IMR-90 (cell line): ENCODE results near the gene ANKRD31. TPM values are rescaled to one million over a fixed set of nuclear protein-coding genes. Genes with fewer than 3 reads are reported as not detected.

Experiments used
- ATAC-seq: fragments of 200-7000 bp; cut with Tn5 transposase; 2 replicates; pipeline ENCODE4 v1.9.1; 2020; ENCODE audit warnings: low read depth, mild to moderate bottlenecking, moderate library complexity
- BruUV-seq: library from RNA; stranded (reverse); fragments of 400-500 nt; replicated peaks from 2 replicates; lab custom pipeline; 2021; lab: Mats Ljungman, UMichigan
- CTCF ChIA-PET: fragments of 300-600 bp; formaldehyde crosslinking; extraction: SDS; loops from one replicate; lab custom pipeline; 2021; ENCODE audit warnings: antibody characterized with exemption; lab: Yijun Ruan, JAX
- POLR2A ChIA-PET: fragments of 300-600 bp; sonication (Branson Sonifier 250); formaldehyde crosslinking; loops from one replicate; lab custom pipeline; 2022; ENCODE audit warnings: antibody characterized with exemption; ENCODE audit not compliant: unreplicated experiment; lab: Charles Lee
- DNase-seq: peaks from one replicate; pipeline ENCODE4 v3.0.0; 2013
- H2AFZ ChIP-seq: replicated peaks from 2 replicates; pipeline ENCODE3; 2013; ENCODE audit warnings: low read length, mild to moderate bottlenecking; ENCODE audit not compliant: poor library complexity
- H2AK5ac ChIP-seq: 2 replicates; pipeline ENCODE4 v1.6.1; 2013; ENCODE audit warnings: low read depth, low read length, inconsistent platforms
- H2AK9ac ChIP-seq: replicated peaks from 2 replicates; pipeline ENCODE3; 2013; ENCODE audit warnings: mild to moderate bottlenecking, low read depth, low read length, moderate library complexity; ENCODE audit not compliant: poor library complexity
- H2BK120ac ChIP-seq: 2 replicates; pipeline ENCODE4 v1.6.1; 2013; ENCODE audit warnings: low read depth, low read length, inconsistent platforms
- H2BK15ac ChIP-seq: 3 replicates; pipeline ENCODE4 v1.6.1; 2013; ENCODE audit warnings: low read depth, low read length, inconsistent platforms
- H2BK20ac ChIP-seq: 2 replicates; pipeline ENCODE4 v1.6.1; 2013; ENCODE audit warnings: low read depth, mild to moderate bottlenecking, inconsistent platforms, low read length, moderate library complexity
- H2BK5ac ChIP-seq: 2 replicates; pipeline ENCODE4 v1.6.1; 2013; ENCODE audit warnings: mild to moderate bottlenecking, low read depth, low read length, inconsistent platforms; ENCODE audit not compliant: poor library complexity, severe bottlenecking
- H3K14ac ChIP-seq: replicated peaks from 2 replicates; pipeline ENCODE4 v1.6.1; 2013; ENCODE audit warnings: low read depth, low read length, inconsistent platforms
- H3K18ac ChIP-seq: 2 replicates; pipeline ENCODE4 v1.6.1; 2013; ENCODE audit warnings: low read depth, low read length, control low read depth
- H3K23ac ChIP-seq: 2 replicates; pipeline ENCODE4 v1.6.1; 2013; ENCODE audit warnings: low read depth, low read length, inconsistent platforms
- H3K27ac ChIP-seq: 2 replicates; pipeline ENCODE4 v1.5.1; 2013; ENCODE audit warnings: mild to moderate bottlenecking, control low read depth, low read length; ENCODE audit not compliant: insufficient read depth
- H3K27me3 ChIP-seq: 2 replicates; pipeline ENCODE4 v1.6.1; 2013; ENCODE audit warnings: low read length; ENCODE audit not compliant: control insufficient read depth, insufficient read depth
- H3K36me3 ChIP-seq: 2 replicates; pipeline ENCODE4 v1.6.1; 2013; ENCODE audit warnings: low read length, mixed read lengths; ENCODE audit not compliant: control insufficient read depth, insufficient read depth
- H3K4ac ChIP-seq: 2 replicates; pipeline ENCODE4 v1.6.1; 2013; ENCODE audit warnings: low read depth, low read length, inconsistent platforms
- H3K4me1 ChIP-seq: 2 replicates; pipeline ENCODE4 v1.6.1; 2013; ENCODE audit warnings: low read length, mixed read lengths; ENCODE audit not compliant: control insufficient read depth, insufficient read depth
- H3K4me2 ChIP-seq: 2 replicates; pipeline ENCODE4 v1.6.1; 2013; ENCODE audit warnings: low read depth, mild to moderate bottlenecking, control low read depth, low read length, moderate library complexity
- H3K4me3 ChIP-seq: 2 replicates; pipeline ENCODE4 v1.5.1; 2013; ENCODE audit warnings: low read depth, mild to moderate bottlenecking, control low read depth, low read length, moderate library complexity; ENCODE audit not compliant: insufficient read depth
- H3K56ac ChIP-seq: 2 replicates; pipeline ENCODE4 v1.6.1; 2013; ENCODE audit warnings: low read length, inconsistent platforms; ENCODE audit not compliant: insufficient read depth; ENCODE audit errors: extremely low read depth
- H3K79me1 ChIP-seq, 2 experiments: 2 replicates each; pipeline ENCODE4 v1.6.1; 2013; ENCODE audit warnings: low read length in 2 of 2, inconsistent platforms in 1 of 2, low read depth in 1 of 2
- H3K9ac ChIP-seq: 2 replicates; pipeline ENCODE4 v1.6.1; 2013; ENCODE audit warnings: low read depth, low read length, control low read depth
- H3K9me1 ChIP-seq: 2 replicates; pipeline ENCODE4 v1.6.1; 2013; ENCODE audit warnings: low read length, inconsistent platforms; ENCODE audit not compliant: insufficient read depth
- H3K9me3 ChIP-seq: 2 replicates; pipeline ENCODE4 v1.6.1; 2013; ENCODE audit warnings: low read length; ENCODE audit not compliant: control insufficient read depth, insufficient read depth
- H4K20me1 ChIP-seq: 2 replicates; pipeline ENCODE4 v1.6.1; 2013; ENCODE audit warnings: low read length, inconsistent platforms; ENCODE audit not compliant: insufficient read depth
- H4K5ac ChIP-seq: 2 replicates; pipeline ENCODE4 v1.6.1; 2013; ENCODE audit warnings: mild to moderate bottlenecking, low read depth, low read length, control low read depth
- H4K8ac ChIP-seq, 2 experiments: 2 replicates each; pipeline ENCODE4 v1.6.1; 2013; ENCODE audit warnings: low read depth in 2 of 2, low read length in 2 of 2, control low read depth in 1 of 2, inconsistent platforms in 1 of 2
- H4K91ac ChIP-seq: 2 replicates; pipeline ENCODE4 v1.6.1; 2013; ENCODE audit warnings: low read depth, low read length, inconsistent platforms; ENCODE audit not compliant: insufficient read depth
- CEBPB ChIP-seq: IDR thresholded peaks from 2 replicates; pipeline ENCODE4 v1.6.1; 2012; ENCODE audit warnings: low read depth, low read length, improper control_type of control experiment
- FOS ChIP-seq: fragments of 150-350 bp; IDR thresholded peaks from 2 replicates; pipeline ENCODE4 v1.6.1; 2016; ENCODE audit warnings: low read depth, low read length
- MAZ ChIP-seq: IDR thresholded peaks from 2 replicates; pipeline ENCODE4 v1.6.1; 2012; ENCODE audit warnings: low read depth, mild to moderate bottlenecking, low read length, improper control_type of control experiment, moderate library complexity, borderline replicate concordance
- MXI1 ChIP-seq: IDR thresholded peaks from 2 replicates; pipeline ENCODE4 v1.6.1; 2012; ENCODE audit warnings: low read depth, mild to moderate bottlenecking, low read length, moderate library complexity, borderline replicate concordance
- NFE2L2 ChIP-seq: fragments of 150-350 bp; IDR thresholded peaks from 2 replicates; pipeline ENCODE4 v1.6.1; 2016; ENCODE audit warnings: low read depth, mild to moderate bottlenecking, low read length
- POLR2A ChIP-seq: IDR thresholded peaks from 2 replicates; pipeline ENCODE4 v1.6.1; 2012; ENCODE audit warnings: mild to moderate bottlenecking, low read depth, low read length
- RAD21 ChIP-seq: IDR thresholded peaks from 2 replicates; pipeline ENCODE4 v1.6.1; 2012; ENCODE audit warnings: low read length, improper control_type of control experiment
- SMC3 ChIP-seq: fragments of 150-350 bp; IDR thresholded peaks from 2 replicates; pipeline ENCODE4 v1.6.1; 2016; ENCODE audit warnings: low read depth, mild to moderate bottlenecking, antibody characterized with exemption, low read length, moderate library complexity
- USF2 ChIP-seq: fragments of 150-350 bp; IDR thresholded peaks from 2 replicates; pipeline ENCODE4 v1.6.1; 2017; ENCODE audit warnings: mild to moderate bottlenecking, antibody characterized with exemption, low read length, low read depth
- WGBS, 2 experiments: methylation state at CpG; one replicate each; pipeline versions ENCODE4 v1.1.5 to v1.1.7; 2013; ENCODE audit warnings: missing lambda C conversion rate in 2 of 2; ENCODE audit not compliant: insufficient read length in 1 of 2; ENCODE audit errors: extremely low coverage in 2 of 2; 5-methylcytosine and 5-hydroxymethylcytosine counted together
- dilution Hi-C: fragments of 300-500 bp; cut with HindIII; formaldehyde crosslinking; loops from one replicate; pipeline ENCODE4 v1.14.3; 2018; ENCODE audit warnings: low sequenced_read_pairs; ENCODE audit not compliant: unreplicated experiment
- in situ Hi-C: fragments of 300-500 bp; cut with MboI; formaldehyde crosslinking; loops from 3 replicates; pipeline ENCODE4 v1.14.3; 2019; ENCODE audit warnings: low sequenced_read_pairs, inconsistent platforms, mixed read lengths
- intact Hi-C: fragments of 100-400 bp; cut with micrococcal nuclease; formaldehyde crosslinking; loops from 2 replicates; pipeline ENCODE4 v1.10.0; 2022
- polyA plus RNA-seq, 3 experiments: library from polyadenylated mRNA; depleted of rRNA; stranded (reverse); fragments of >200 nt; gene quantifications; 2 replicates each; pipeline ENCODE4 v1.2.3, GENCODE V29; 2012; ENCODE audit warnings: low replicate concordance in 1 of 3
- total RNA-seq: library from RNA; depleted of rRNA; stranded (reverse); fragments of >200 nt; gene quantifications from 2 replicates; pipeline ENCODE4 v1.2.3, GENCODE V29; 2012
- TF ChIP-seq, protein P1 (sequence below): conservative IDR thresholded peaks from 2 replicates; pipeline ENCODE4 v1.5.1; 2012; ENCODE audit warnings: mild to moderate bottlenecking, low read depth, low read length, improper control_type of control experiment
- TF ChIP-seq, protein P2 (sequence below): fragments of 150-350 bp; IDR thresholded peaks from 2 replicates; pipeline ENCODE4 v1.6.1; 2016; ENCODE audit warnings: low read depth, mild to moderate bottlenecking, low read length, moderate library complexity, borderline replicate concordance

ANKRD31 gene
- total and polyA plus RNA-seq, 2 of the 4 experiments (the other 2 are of a cell fraction) = under 0.01 to 0.02 TPM

DNA sequence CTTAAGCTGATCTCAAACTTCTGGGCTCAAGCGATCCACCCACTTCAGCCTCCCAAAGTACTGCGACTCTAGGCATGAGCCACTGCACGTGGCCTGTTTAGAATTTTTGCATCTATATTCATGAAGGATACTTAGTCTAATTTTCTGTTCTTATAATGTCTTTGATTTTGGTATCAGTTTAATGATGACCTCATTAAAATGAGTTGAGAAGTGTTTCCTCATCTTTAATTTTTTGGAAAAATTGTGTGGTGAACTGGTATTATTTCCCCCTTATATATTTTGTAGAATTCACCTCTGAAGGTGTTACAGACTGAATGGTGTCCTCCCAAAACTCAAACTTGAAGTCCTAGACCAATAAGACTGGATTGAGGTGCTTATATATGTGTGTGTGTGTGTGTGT is 46.5 kb downstream of the ANKRD31 start:
- Histone ChIP-seq H4K20me1 (no peaks in the 10 kb centered on the region), H3K27ac (no peak overlapping the region), H3K36me3 (no peaks in the 10 kb centered on the region), H3K79me1 (no peaks in the 10 kb centered on the region), H3K9ac (no peak overlapping the region), H2BK20ac (no peak overlapping the region), H3K23ac (no peak overlapping the region), H4K91ac (no peak overlapping the region), H3K4me3 (no peak overlapping the region), H3K4me1 (no peaks in the 10 kb centered on the region), H2BK15ac (no peak overlapping the region), H3K14ac (no peak overlapping the region), H3K27me3 (no peaks in the 10 kb centered on the region; the same call in 1 of the 2 replicates), H2AK9ac (no peak overlapping the region), H2BK5ac (no peak overlapping the region), H3K4me2 (no peak overlapping the region), H3K18ac (no peak overlapping the region), H3K9me3 (no peaks in the 10 kb centered on the region), H3K56ac (no peak overlapping the region), H4K8ac (no peak overlapping the region), H2BK120ac (no peak overlapping the region), H3K4ac (no peak overlapping the region), H2AK5ac (no peak overlapping the region), H4K5ac (no peak overlapping the region), H2AFZ (no peak overlapping the region), H3K9me1 (no peaks in the 10 kb centered on the region)
- BruUV-seq = no TSS peak
- in situ Hi-C loops (no loop called here), intact Hi-C loops (no loop called here), dilution Hi-C loops (no loop called here)
- ATAC-seq = no peak
- DNase-seq = no peak
- ChIA-PET POLR2A (no interaction called here), CTCF (interaction anchor here (1.1 kb wide), 1 partner anchor 10 kb away, joined by 5 read pairs; no protein-coding TSS in a partner anchor)
- no CpG with 5 or more reads among the region's 3 CpGs for WGBS, 2 experiments
- no peak for TF ChIP-seq USF2
- no peak for TF ChIP-seq POLR2A
- TF ChIP-seq CEBPB = no peak
- no peak for TF ChIP-seq FOS
- TF ChIP-seq, protein P1, sequence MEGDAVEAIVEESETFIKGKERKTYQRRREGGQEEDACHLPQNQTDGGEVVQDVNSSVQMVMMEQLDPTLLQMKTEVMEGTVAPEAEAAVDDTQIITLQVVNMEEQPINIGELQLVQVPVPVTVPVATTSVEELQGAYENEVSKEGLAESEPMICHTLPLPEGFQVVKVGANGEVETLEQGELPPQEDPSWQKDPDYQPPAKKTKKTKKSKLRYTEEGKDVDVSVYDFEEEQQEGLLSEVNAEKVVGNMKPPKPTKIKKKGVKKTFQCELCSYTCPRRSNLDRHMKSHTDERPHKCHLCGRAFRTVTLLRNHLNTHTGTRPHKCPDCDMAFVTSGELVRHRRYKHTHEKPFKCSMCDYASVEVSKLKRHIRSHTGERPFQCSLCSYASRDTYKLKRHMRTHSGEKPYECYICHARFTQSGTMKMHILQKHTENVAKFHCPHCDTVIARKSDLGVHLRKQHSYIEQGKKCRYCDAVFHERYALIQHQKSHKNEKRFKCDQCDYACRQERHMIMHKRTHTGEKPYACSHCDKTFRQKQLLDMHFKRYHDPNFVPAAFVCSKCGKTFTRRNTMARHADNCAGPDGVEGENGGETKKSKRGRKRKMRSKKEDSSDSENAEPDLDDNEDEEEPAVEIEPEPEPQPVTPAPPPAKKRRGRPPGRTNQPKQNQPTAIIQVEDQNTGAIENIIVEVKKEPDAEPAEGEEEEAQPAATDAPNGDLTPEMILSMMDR = no peak
- TF ChIP-seq RAD21 = no peak
- no peak for TF ChIP-seq MAZ
- TF ChIP-seq, protein P2, sequence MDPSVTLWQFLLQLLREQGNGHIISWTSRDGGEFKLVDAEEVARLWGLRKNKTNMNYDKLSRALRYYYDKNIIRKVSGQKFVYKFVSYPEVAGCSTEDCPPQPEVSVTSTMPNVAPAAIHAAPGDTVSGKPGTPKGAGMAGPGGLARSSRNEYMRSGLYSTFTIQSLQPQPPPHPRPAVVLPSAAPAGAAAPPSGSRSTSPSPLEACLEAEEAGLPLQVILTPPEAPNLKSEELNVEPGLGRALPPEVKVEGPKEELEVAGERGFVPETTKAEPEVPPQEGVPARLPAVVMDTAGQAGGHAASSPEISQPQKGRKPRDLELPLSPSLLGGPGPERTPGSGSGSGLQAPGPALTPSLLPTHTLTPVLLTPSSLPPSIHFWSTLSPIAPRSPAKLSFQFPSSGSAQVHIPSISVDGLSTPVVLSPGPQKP = no peak
- TF ChIP-seq MXI1 = no peak
- no peak for TF ChIP-seq NFE2L2
- no peak for TF ChIP-seq SMC3
